Heart right ventricle (tissue), 16 donors: ENCODE results near the gene CHCHD3. TPM values are rescaled to one million over a fixed set of nuclear protein-coding genes. Genes with fewer than 3 reads are reported as not detected.

Experiments
- ATAC-seq, 8 donors: fragments of 200-7000 bp; cut with Tn5 transposase; one replicate each; pipeline ENCODE4 v1.9.1; 2020; ENCODE audit warnings: mild to moderate bottlenecking in 8 of 8, moderate library complexity in 8 of 8, moderate number of reproducible peaks in 1 of 8
- DNase-seq, 2 donors: peaks; one replicate each; pipeline ENCODE4 v3.0.0-alpha.2; 2020
- H3K27ac ChIP-seq, 10 donors: fragments of 200-600 bp; sonication (generic) in 2 of 10; one replicate each; pipeline versions ENCODE4 v1.5.0 to v1.8.0; 2020 to 2022; ENCODE audit warnings: mild to moderate bottlenecking in 3 of 10
- H3K27me3 ChIP-seq, 7 donors: fragments of 200-600 bp; one replicate each; pipeline ENCODE4 v1.8.0; 2021 to 2022; ENCODE audit warnings: mild to moderate bottlenecking in 2 of 7
- H3K36me3 ChIP-seq, 9 donors: fragments of 200-600 bp; sonication (generic) in 1 of 9; one replicate each; pipeline versions ENCODE4 v1.5.0 to v1.8.0; 2020 to 2022; ENCODE audit warnings: mild to moderate bottlenecking in 2 of 9
- H3K4me1 ChIP-seq, 9 donors: fragments of 200-600 bp; sonication (generic) in 1 of 9; one replicate each; pipeline versions ENCODE4 v1.5.0 to v1.8.0; 2020 to 2022; ENCODE audit warnings: mild to moderate bottlenecking in 4 of 9
- H3K4me3 ChIP-seq, 10 donors: fragments of 200-600 bp; sonication (generic) in 2 of 10; one replicate each; pipeline versions ENCODE4 v1.5.0 to v1.8.0; 2020 to 2022; ENCODE audit warnings: mild to moderate bottlenecking in 7 of 10, moderate library complexity in 2 of 10
- H3K9me3 ChIP-seq, 11 donors: fragments of 200-600 bp in 10 of 11; sonication (generic) in 2 of 11; one replicate each; pipeline versions ENCODE4 v1.5.0 to v1.8.0; 2013 to 2022; ENCODE audit warnings: mild to moderate bottlenecking in 2 of 11, control low read depth in 1 of 11, moderate library complexity in 1 of 11
- WGBS, 2 donors: extraction: QIAGEN DNeasy Blood & Tissue Kit; methylation state at CpG; one replicate each; pipeline ENCODE4 v1.1.7; 2013; ENCODE audit warnings: inconsistent platforms in 1 of 2; 5-methylcytosine and 5-hydroxymethylcytosine counted together
- intact Hi-C, 10 donors: fragments of 100-400 bp; cut with DNase I; formaldehyde crosslinking; loops; one replicate each; pipeline versions ENCODE4 v1.11.1 to v1.14.2; 2022
- polyA plus RNA-seq, 2 donors: library from polyadenylated mRNA; stranded (reverse); fragments of 200-250 nt; gene quantifications; one replicate each; pipeline ENCODE4 v1.2.3, GENCODE V29; 2013
- total RNA-seq, 10 donors: library from RNA; stranded (reverse); fragmentation: NEBNext Ultra II Directional in 3 of 10; extraction: Animal tissue kit (Norgen Biotek cat#: 25700) in 3 of 10; gene quantifications; one replicate each; pipeline versions ENCODE4 v1.2.1 to v1.2.4, GENCODE V29; 2021 to 2023
- TF ChIP-seq, protein P1 (sequence below), 9 donors: fragments of 200-600 bp; sonication (generic) in 2 of 9; IDR thresholded peaks; one replicate each; pipeline versions ENCODE4 v1.5.0 to v1.8.0; 2021 to 2022; ENCODE audit warnings: antibody characterized with exemption in 9 of 9, mild to moderate bottlenecking in 5 of 9, moderate library complexity in 1 of 9
- donor health status: Arrhythmogenic right ventricular cardiomyopathy.
- donor health status: ischemic (EF 13 %, LVEDD 7.1; RV severe dilation, severe dysfunction).
- donor health status: healthy with polysubstance abuse.
- donor health status: DM: no; HTN: yes; CAD: no.
- donor health status: DM: no; HTN: no; CAD: no.
- donor health status: ischemic (EF 25% LVEDD 6.9; RV normal size, moderate dysfunction).
- donor health status: ischemic (EF 25% LVEDD 5.7; RV mildly dilated, moderate dysfunction).
- donor health status: healthy.
- donor health status: DM: yes; HTN: yes; CAD: no.
- donor health status: Ischemic cardiomyopathy.
- donor health status: ischemic (EF 35%, LVEDD 5.7; RV mildly dilated, moderate dysfunction).
- donor health status: nonischemic (EF 11% LVEDD 7.7; RV severe dilation, severe dysfunction).
- donor health status: DM: yes; HTN: yes; CAD: no.
- donor health status: PGD.
- donor health status: ischemic (EF 29% LVEDD 5.4; RV normal size, mild dysfunction).
- donor health status: nonischemic (EF 23%, LVEDD 6.1; RV moderate dilation, normal function).

The CHCHD3 gene
- total and polyA plus RNA-seq, 12 donors = 42.6 to 215 (median 185) TPM

GRCh38 chr7:132756484-132756990 lies 325.4 kb downstream of the CHCHD3 start:
- Histone ChIP-seq H3K4me1 (peaks cover 0 to under 1% (median 0%) of the 10 kb centered on the region in 9 donors), H3K27me3 (no peaks in the 10 kb centered on the region), H3K27ac (no peak overlapping the region), H3K4me3 (no peak overlapping the region), H3K36me3 (no peaks in the 10 kb centered on the region), H3K9me3 (no peaks in the 10 kb centered on the region)
- TF ChIP-seq, protein P1, sequence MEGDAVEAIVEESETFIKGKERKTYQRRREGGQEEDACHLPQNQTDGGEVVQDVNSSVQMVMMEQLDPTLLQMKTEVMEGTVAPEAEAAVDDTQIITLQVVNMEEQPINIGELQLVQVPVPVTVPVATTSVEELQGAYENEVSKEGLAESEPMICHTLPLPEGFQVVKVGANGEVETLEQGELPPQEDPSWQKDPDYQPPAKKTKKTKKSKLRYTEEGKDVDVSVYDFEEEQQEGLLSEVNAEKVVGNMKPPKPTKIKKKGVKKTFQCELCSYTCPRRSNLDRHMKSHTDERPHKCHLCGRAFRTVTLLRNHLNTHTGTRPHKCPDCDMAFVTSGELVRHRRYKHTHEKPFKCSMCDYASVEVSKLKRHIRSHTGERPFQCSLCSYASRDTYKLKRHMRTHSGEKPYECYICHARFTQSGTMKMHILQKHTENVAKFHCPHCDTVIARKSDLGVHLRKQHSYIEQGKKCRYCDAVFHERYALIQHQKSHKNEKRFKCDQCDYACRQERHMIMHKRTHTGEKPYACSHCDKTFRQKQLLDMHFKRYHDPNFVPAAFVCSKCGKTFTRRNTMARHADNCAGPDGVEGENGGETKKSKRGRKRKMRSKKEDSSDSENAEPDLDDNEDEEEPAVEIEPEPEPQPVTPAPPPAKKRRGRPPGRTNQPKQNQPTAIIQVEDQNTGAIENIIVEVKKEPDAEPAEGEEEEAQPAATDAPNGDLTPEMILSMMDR (IDR thresholded peaks at IDR 0.05) = no peak
- intact Hi-C loops = no loop called here
- ATAC-seq (no peak), DNase-seq (no peak)
- 70 to 72% methylated on average over 5 of the region's 5 CpGs for WGBS, 2 donors

GRCh38 chr7:132755538-132756483 lies 326.1 kb downstream of the CHCHD3 start:
- Histone ChIP-seq H3K4me3 (no peak overlapping the region), H3K27me3 (peaks cover 0 to 1% (median 0%) of the 10 kb centered on the region in 7 donors), H3K4me1 (peaks cover 0 to 5% (median 0%) of the 10 kb centered on the region in 9 donors), H3K36me3 (no peaks in the 10 kb centered on the region), H3K9me3 (no peaks in the 10 kb centered on the region), H3K27ac (no peak overlapping the region)
- ATAC-seq = peak in 7 of 8 donors; percentile 19 to 71 (median 59)
- intact Hi-C loops = no loop called here
- TF ChIP-seq, protein P1 (IDR thresholded peaks at IDR 0.05) = peak in 1 of 9 donors; percentile 11
- WGBS, 2 donors = 84 to 91% methylated on average over 5 of the region's 5 CpGs
- no peak for DNase-seq

- Histone ChIP-seq H3K4me1 (peaks cover 0 to 10% (median 4%) of the 10 kb centered on the region in 9 donors), H3K36me3 (no peaks in the 10 kb centered on the region), H3K4me3 (no peak overlapping the region), H3K27ac (no peak overlapping the region), H3K27me3 (peaks cover 0 to 4% (median 0%) of the 10 kb centered on the region in 7 donors), H3K9me3 (no peaks in the 10 kb centered on the region)
- TF ChIP-seq, protein P1 (IDR thresholded peaks at IDR 0.05) = no peak
- ATAC-seq (no peak), DNase-seq (no peak)
- WGBS, 2 donors = 88 to 92% methylated on average over 2 of the region's 2 CpGs
- intact Hi-C loops = no loop called here
Observed at GRCh38 chr7:132752431-132752830, 329.5 kb downstream of the CHCHD3 start.

GRCh38 chr7:132751244-132751647 lies 330.6 kb downstream of the CHCHD3 start:
- TF ChIP-seq, protein P1 (IDR thresholded peaks at IDR 0.05) = no peak
- Histone ChIP-seq H3K4me3 (peak overlapping the region in 2 of 10 donors; percentile 5 to 14), H3K4me1 (peaks cover 0 to 10% (median 4%) of the 10 kb centered on the region in 9 donors), H3K9me3 (peaks cover 0 to 4% (median 0%) of the 10 kb centered on the region in 11 donors), H3K27ac (no peak overlapping the region), H3K27me3 (peaks cover 0 to 4% (median 0%) of the 10 kb centered on the region in 7 donors), H3K36me3 (no peaks in the 10 kb centered on the region)
- ATAC-seq (peak in 4 of 8 donors; percentile 10 to 42 (median 34)), DNase-seq (no peak)
- intact Hi-C loops = no loop called here
- WGBS, 2 donors = 45 to 59% methylated on average over 8 of the region's 8 CpGs
